GM12865 (cell line): ENCODE data around the gene TACC3.

Source experiments
- DNase-seq: peaks from one replicate; pipeline ENCODE4 v3.0.0; 2010; ENCODE audit warnings: low read depth
- H3K4me3 ChIP-seq: 2 replicates; pipeline ENCODE4 v1.5.1; 2011; ENCODE audit warnings: mild to moderate bottlenecking, low read depth, low read length, control low read depth
- CTCF ChIP-seq: IDR thresholded peaks from 2 replicates; pipeline ENCODE4 v1.5.1; 2011; ENCODE audit warnings: low read length, control low read depth, low read depth, inconsistent platforms; ENCODE audit not compliant: insufficient read depth; ENCODE audit errors: missing control alignments

TACC3 gene

GRCh38 chr4:1718095-1718850 lies 3.0 kb upstream of the TACC3 start:
- no peak for TF ChIP-seq CTCF
- H3K4me3 ChIP-seq: no peak overlapping the region
- no peak for DNase-seq

- H3K4me3 ChIP-seq: peak overlapping the region; percentile 75
Observed at GRCh38 chr4:1720163-1720983, 948 bp upstream of the TACC3 start.

GRCh38 chr4:1721666-1722550 lies 587 bp downstream of the TACC3 start:
- DNase-seq: no peak
- TF ChIP-seq CTCF: no peak
- peak overlapping the region; percentile 80 for H3K4me3 ChIP-seq

More at GRCh38 chr4:1720163-1720983, 948 bp upstream of the TACC3 start:
- DNase-seq: peak; percentile 72
- TF ChIP-seq CTCF: no peak

- no peak for DNase-seq
- no peak for TF ChIP-seq CTCF
- peak overlapping the region; percentile 80 for H3K4me3 ChIP-seq
Observed at GRCh38 chr4:1722551-1723118, 1.3 kb downstream of the TACC3 start.

- DNase-seq: peak; percentile 65
- no peak for TF ChIP-seq CTCF
- peak overlapping the region; percentile 80 for H3K4me3 ChIP-seq
Observed at GRCh38 chr4:1723131-1723801, 1.9 kb downstream of the TACC3 start.

GRCh38 chr4:1725521-1725920 lies 4.2 kb downstream of the TACC3 start:
- no peak for TF ChIP-seq CTCF
- no peak for DNase-seq

More at GRCh38 chr4:1725521-1725920, 4.2 kb downstream of the TACC3 start:
- no peak overlapping the region for H3K4me3 ChIP-seq
